OCI-LY1 (cell line): ENCODE data around the gene DICER1.

Source experiments
- H2AFZ ChIP-seq: fragments of 200-600 bp; sonication (generic), shearing (Covaris generic); 2 replicates; pipeline ENCODE4 v1.6.0; 2014; ENCODE audit warnings: antibody characterized with exemption, mild to moderate bottlenecking, low read length
- H3F3A ChIP-seq: fragments of 200-600 bp; sonication (generic), shearing (Covaris generic); 2 replicates; pipeline ENCODE4 v1.6.0; 2014; ENCODE audit warnings: mild to moderate bottlenecking, antibody characterized with exemption, low read length, moderate library complexity; ENCODE audit not compliant: insufficient read depth
- H3K27ac ChIP-seq: fragments of 200-600 bp; sonication (generic); 2 replicates; pipeline ENCODE4 v1.5.1; 2014; ENCODE audit warnings: low read length, mixed run types, mild to moderate bottlenecking, low read depth; ENCODE audit not compliant: poor library complexity, severe bottlenecking
- H3K27me3 ChIP-seq: fragments of 200-600 bp; sonication (generic); 2 replicates; pipeline ENCODE4 v1.6.0; 2014; ENCODE audit warnings: antibody characterized with exemption, mild to moderate bottlenecking, low read length, moderate library complexity; ENCODE audit not compliant: insufficient read depth
- H3K36me3 ChIP-seq: fragments of 200-600 bp; sonication (generic); 2 replicates; pipeline ENCODE4 v1.6.1; 2014; ENCODE audit warnings: mild to moderate bottlenecking, antibody characterized with exemption, low read length, moderate library complexity, mixed read lengths; ENCODE audit not compliant: insufficient read depth
- H3K4me1 ChIP-seq: fragments of 200-600 bp; sonication (generic); 2 replicates; pipeline ENCODE4 v1.5.1; 2014; ENCODE audit warnings: mild to moderate bottlenecking, low read length, moderate library complexity; ENCODE audit not compliant: insufficient read depth, severe bottlenecking
- H3K4me2 ChIP-seq: fragments of 200-600 bp; sonication (generic), shearing (Covaris generic); 2 replicates; pipeline ENCODE4 v1.6.1; 2014; ENCODE audit warnings: low read length
- H3K4me3 ChIP-seq: fragments of 200-600 bp; sonication (generic); 2 replicates; pipeline ENCODE4 v1.5.1; 2014; ENCODE audit warnings: low read length, low read depth, mild to moderate bottlenecking, mixed read lengths; ENCODE audit not compliant: poor library complexity, severe bottlenecking
- H3K79me2 ChIP-seq: fragments of 200-600 bp; shearing (Covaris generic); 2 replicates; pipeline ENCODE4 v1.6.1; 2016; ENCODE audit warnings: mixed run types, low read length, mixed read lengths; ENCODE audit not compliant: insufficient read depth
- H3K9ac ChIP-seq: fragments of 200-600 bp; sonication (generic), shearing (Covaris generic); 2 replicates; pipeline ENCODE4 v1.6.1; 2014; ENCODE audit warnings: mild to moderate bottlenecking, low read length, mixed read lengths
- H3K9me2 ChIP-seq: fragments of 200-600 bp; sonication (generic), shearing (Covaris generic); 2 replicates; pipeline ENCODE4 v1.6.1; 2014; ENCODE audit warnings: low read depth, mild to moderate bottlenecking, low read length, mixed read lengths
- H3K9me3 ChIP-seq: fragments of 200-600 bp; shearing (Covaris generic); 2 replicates; pipeline ENCODE4 v1.6.1; 2014; ENCODE audit warnings: low read length, mixed read lengths
- H4K20me1 ChIP-seq: fragments of 200-600 bp; sonication (generic), shearing (Covaris generic); 2 replicates; pipeline ENCODE4 v1.6.0; 2016; ENCODE audit warnings: mild to moderate bottlenecking, low read length; ENCODE audit not compliant: insufficient read depth
- EZH2 ChIP-seq: fragments of 200-600 bp; sonication (generic), shearing (Covaris generic); IDR thresholded peaks from 2 replicates; pipeline ENCODE4 v1.8.0; 2017; ENCODE audit warnings: borderline replicate concordance, mixed run types, mild to moderate bottlenecking, antibody characterized with exemption, low read length, moderate library complexity, mixed read lengths
- TF ChIP-seq, protein P1 (sequence below): fragments of 200-600 bp; sonication (generic), shearing (Covaris generic); IDR thresholded peaks from 2 replicates; pipeline ENCODE4 v1.5.1; 2017; ENCODE audit warnings: mild to moderate bottlenecking, antibody characterized with exemption, low read length, moderate library complexity, mixed read lengths

DICER1 gene

DNA sequence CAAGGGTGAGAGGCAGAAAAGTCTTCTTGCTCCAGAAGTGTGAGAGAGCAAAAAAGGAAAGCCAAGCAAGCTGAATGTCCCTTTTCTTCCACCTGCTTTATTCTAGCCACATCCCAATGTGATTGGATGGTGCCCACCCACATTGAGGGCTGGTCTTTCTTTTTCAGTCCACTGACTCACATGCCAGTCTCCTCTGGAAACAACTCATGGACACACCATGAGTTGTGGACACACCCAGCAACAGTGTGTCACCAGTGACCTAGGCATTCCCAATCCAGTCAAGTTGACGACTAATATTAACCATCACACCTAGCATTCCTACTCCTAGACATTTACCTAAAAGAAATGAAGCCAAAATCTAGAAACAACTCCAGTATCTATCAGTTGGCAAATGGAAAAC lies 7.2 kb upstream of the DICER1 start:
- Histone ChIP-seq H3K9me3 (peaks cover 5% of the 10 kb centered on the region; the same call in 1 of the 2 replicates), H3K36me3 (no peaks in the 10 kb centered on the region; the same call in 1 of the 2 replicates), H2AFZ (no peak overlapping the region), H3K4me3 (no peak overlapping the region), H3K9ac (no peak overlapping the region), H3K4me1 (no peaks in the 10 kb centered on the region), H3F3A (no peaks in the 10 kb centered on the region), H3K27me3 (no peaks in the 10 kb centered on the region), H3K4me2 (no peak overlapping the region), H4K20me1 (no peaks in the 10 kb centered on the region), H3K9me2 (no peaks in the 10 kb centered on the region), H3K27ac (no peak overlapping the region), H3K79me2 (no peaks in the 10 kb centered on the region)
- TF ChIP-seq EZH2 = no peak
- TF ChIP-seq, protein P1, sequence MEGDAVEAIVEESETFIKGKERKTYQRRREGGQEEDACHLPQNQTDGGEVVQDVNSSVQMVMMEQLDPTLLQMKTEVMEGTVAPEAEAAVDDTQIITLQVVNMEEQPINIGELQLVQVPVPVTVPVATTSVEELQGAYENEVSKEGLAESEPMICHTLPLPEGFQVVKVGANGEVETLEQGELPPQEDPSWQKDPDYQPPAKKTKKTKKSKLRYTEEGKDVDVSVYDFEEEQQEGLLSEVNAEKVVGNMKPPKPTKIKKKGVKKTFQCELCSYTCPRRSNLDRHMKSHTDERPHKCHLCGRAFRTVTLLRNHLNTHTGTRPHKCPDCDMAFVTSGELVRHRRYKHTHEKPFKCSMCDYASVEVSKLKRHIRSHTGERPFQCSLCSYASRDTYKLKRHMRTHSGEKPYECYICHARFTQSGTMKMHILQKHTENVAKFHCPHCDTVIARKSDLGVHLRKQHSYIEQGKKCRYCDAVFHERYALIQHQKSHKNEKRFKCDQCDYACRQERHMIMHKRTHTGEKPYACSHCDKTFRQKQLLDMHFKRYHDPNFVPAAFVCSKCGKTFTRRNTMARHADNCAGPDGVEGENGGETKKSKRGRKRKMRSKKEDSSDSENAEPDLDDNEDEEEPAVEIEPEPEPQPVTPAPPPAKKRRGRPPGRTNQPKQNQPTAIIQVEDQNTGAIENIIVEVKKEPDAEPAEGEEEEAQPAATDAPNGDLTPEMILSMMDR = no peak

DNA sequence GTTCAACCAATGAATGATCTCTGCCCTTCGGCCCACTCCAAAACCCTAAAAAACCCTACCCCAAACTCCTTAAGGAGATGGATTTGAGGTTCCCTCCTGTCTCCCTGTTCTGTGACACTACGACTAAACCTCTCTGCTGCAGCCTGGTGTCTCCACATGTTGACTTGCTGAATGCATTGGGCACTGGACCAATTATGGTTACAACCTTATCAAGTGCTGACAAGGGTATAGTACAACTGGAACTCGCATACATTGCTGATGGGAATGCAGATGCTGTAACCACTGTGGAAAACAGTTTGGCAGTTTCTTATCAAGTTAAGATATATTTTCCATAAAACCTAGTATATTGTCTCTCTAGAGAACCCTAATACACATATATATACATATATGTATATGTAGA lies 6.3 kb upstream of the DICER1 start:
- Histone ChIP-seq H3K4me3 (no peak overlapping the region), H3K27me3 (no peaks in the 10 kb centered on the region), H3K9me3 (peaks cover 5% of the 10 kb centered on the region; the same call in 1 of the 2 replicates), H3K4me2 (no peak overlapping the region), H3K9me2 (no peaks in the 10 kb centered on the region), H3K4me1 (peaks cover 3% of the 10 kb centered on the region), H3K9ac (no peak overlapping the region), H3K27ac (no peak overlapping the region), H3K36me3 (no peaks in the 10 kb centered on the region; the same call in 1 of the 2 replicates), H3K79me2 (no peaks in the 10 kb centered on the region), H4K20me1 (no peaks in the 10 kb centered on the region), H3F3A (no peaks in the 10 kb centered on the region), H2AFZ (no peak overlapping the region)
- TF ChIP-seq EZH2 = no peak

DNA sequence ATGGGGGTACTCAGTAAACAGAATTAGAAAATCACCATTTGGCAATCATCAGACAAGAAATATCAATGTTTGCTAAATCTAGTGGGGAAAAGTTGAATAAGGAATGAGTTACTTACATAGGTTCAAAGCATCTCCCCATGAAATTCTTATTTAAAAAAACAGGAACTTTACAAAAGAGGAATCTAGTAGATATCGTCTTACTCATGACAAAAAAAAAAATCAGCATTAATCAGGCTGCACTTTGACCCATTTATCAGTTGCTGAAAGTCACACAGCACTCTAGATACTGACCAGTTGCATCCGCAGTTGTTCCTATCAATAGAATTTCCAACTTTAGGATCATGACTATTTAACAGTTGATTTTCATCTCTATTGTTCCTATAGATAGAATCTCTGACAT lies 5.8 kb upstream of the DICER1 start:
- Histone ChIP-seq H3K27ac (no peak overlapping the region), H4K20me1 (no peaks in the 10 kb centered on the region), H3K9me2 (no peaks in the 10 kb centered on the region), H3K4me2 (no peak overlapping the region), H3K4me3 (no peak overlapping the region), H3K36me3 (no peaks in the 10 kb centered on the region; the same call in 1 of the 2 replicates), H2AFZ (no peak overlapping the region), H3K4me1 (peaks cover 9% of the 10 kb centered on the region), H3K9ac (no peak overlapping the region), H3K9me3 (peaks cover 5% of the 10 kb centered on the region; the same call in 1 of the 2 replicates), H3F3A (no peaks in the 10 kb centered on the region), H3K27me3 (no peaks in the 10 kb centered on the region), H3K79me2 (no peaks in the 10 kb centered on the region)
- no peak for TF ChIP-seq EZH2
- TF ChIP-seq, protein P1 = no peak

DNA sequence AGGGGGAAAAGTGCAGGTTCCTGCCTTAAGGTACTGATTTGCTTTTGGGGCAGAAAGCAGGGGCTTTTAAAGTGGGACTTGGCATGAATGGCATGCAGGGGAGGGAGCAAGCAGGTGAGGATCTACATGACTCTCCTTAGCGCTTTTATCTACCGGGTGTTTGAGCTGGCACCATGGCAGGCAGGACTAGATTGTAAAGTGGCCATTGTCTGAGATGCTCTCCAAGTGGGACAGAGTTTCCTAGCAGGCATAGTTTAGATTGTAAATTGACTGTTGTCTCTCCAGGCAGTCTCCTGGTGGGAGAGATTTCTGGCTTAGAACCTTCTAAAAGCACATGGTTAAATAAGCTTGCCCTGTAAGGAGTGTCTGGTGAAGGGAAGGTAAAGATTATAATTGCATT lies 5.3 kb upstream of the DICER1 start:
- Histone ChIP-seq H3K36me3 (no peaks in the 10 kb centered on the region; the same call in 1 of the 2 replicates), H3K79me2 (no peaks in the 10 kb centered on the region), H3K4me2 (no peak overlapping the region), H4K20me1 (no peaks in the 10 kb centered on the region), H3K4me1 (peaks cover 11% of the 10 kb centered on the region), H3K4me3 (no peak overlapping the region), H2AFZ (no peak overlapping the region), H3K9me2 (no peaks in the 10 kb centered on the region), H3K9ac (no peak overlapping the region), H3K9me3 (peaks cover 5% of the 10 kb centered on the region; the same call in 1 of the 2 replicates), H3F3A (no peaks in the 10 kb centered on the region), H3K27me3 (no peaks in the 10 kb centered on the region), H3K27ac (no peak overlapping the region)
- TF ChIP-seq EZH2 = no peak
- TF ChIP-seq, protein P1 = no peak
